HG03520 (cell line): ENCODE data around the gene NPC1.
"Not testable (repeated sequence)": the region's sequence is repeated elsewhere in the genome, so short reads cannot be mapped to it uniquely, and the experiment has no call there.

Experiments
- ATAC-seq: cut with Tn5 transposase; IDR thresholded peaks from one replicate; pipeline ENCODE4 v1.9.1; 2021; ENCODE audit warnings: mild to moderate bottlenecking, moderate library complexity; ENCODE audit not compliant: unreplicated experiment

Gene NPC1

GRCh38 chr18:23577521-23577920 is 8.8 kb downstream of the NPC1 start:
- not testable (repeated sequence) for ATAC-seq

- ATAC-seq: no peak
These were observed 11.0 kb downstream of the NPC1 start for GRCh38 chr18:23575309-23575651.

GRCh38 chr18:23574611-23575308 is 11.5 kb downstream of the NPC1 start:
- no peak for ATAC-seq

GRCh38 chr18:23573626-23574431 is 12.5 kb downstream of the NPC1 start:
- no peak for ATAC-seq

GRCh38 chr18:23573020-23573419 is 13.3 kb downstream of the NPC1 start:
- ATAC-seq: no peak

- no peak for ATAC-seq
These were observed 13.7 kb downstream of the NPC1 start for GRCh38 chr18:23572570-23572969.

GRCh38 chr18:23572012-23572411 is 14.3 kb downstream of the NPC1 start:
- ATAC-seq: no peak

- no peak for ATAC-seq
These were observed 15.3 kb downstream of the NPC1 start for GRCh38 chr18:23570912-23571504.

GRCh38 chr18:23569299-23570063 is 16.8 kb downstream of the NPC1 start:
- no peak for ATAC-seq

- ATAC-seq: no peak
These were observed 17.8 kb downstream of the NPC1 start for GRCh38 chr18:23568281-23569138.

GRCh38 chr18:23567671-23568070 is 18.6 kb downstream of the NPC1 start:
- ATAC-seq: no peak

GRCh38 chr18:23565916-23566547 is 20.3 kb downstream of the NPC1 start:
- no peak for ATAC-seq

- ATAC-seq: no peak
These were observed 22.8 kb downstream of the NPC1 start for GRCh38 chr18:23563377-23564043.

GRCh38 chr18:23560186-23560585 is 26.1 kb downstream of the NPC1 start:
- no peak for ATAC-seq

- ATAC-seq: not testable (repeated sequence)
These were observed 28.8 kb downstream of the NPC1 start for GRCh38 chr18:23557511-23557910.

- no peak for ATAC-seq
These were observed 30.0 kb downstream of the NPC1 start for GRCh38 chr18:23556145-23556780.

GRCh38 chr18:23553887-23554286 is 32.4 kb downstream of the NPC1 start:
- ATAC-seq: no peak

- ATAC-seq: no peak
These were observed 33.8 kb downstream of the NPC1 start for GRCh38 chr18:23552505-23552904.

GRCh38 chr18:23551978-23552377 is 34.3 kb downstream of the NPC1 start:
- ATAC-seq: no peak
